Stimulated activated CD4-positive, alpha-beta T cell treated with anti-CD3 and anti-CD28 coated beads, Interleukin-1b, Interleukin-23, amount 100 ng/mL, for 48 hours (primary cell): ENCODE results near the gene UGT1A4.
"Not testable (repeated sequence)": the region's sequence is repeated elsewhere in the genome, so short reads cannot be mapped to it uniquely, and the experiment has no call there.

Experiments used
- DNase-seq: peaks from one replicate; pipeline ENCODE4 v3.0.0-alpha.2; 2020

Gene UGT1A4

GRCh38 chr2:233751212-233752009 lies 32.9 kb downstream of the UGT1A4 start:
- not testable (repeated sequence) for DNase-seq

- no peak for DNase-seq
Observed at GRCh38 chr2:233754872-233755611, 36.5 kb downstream of the UGT1A4 start.

DNA sequence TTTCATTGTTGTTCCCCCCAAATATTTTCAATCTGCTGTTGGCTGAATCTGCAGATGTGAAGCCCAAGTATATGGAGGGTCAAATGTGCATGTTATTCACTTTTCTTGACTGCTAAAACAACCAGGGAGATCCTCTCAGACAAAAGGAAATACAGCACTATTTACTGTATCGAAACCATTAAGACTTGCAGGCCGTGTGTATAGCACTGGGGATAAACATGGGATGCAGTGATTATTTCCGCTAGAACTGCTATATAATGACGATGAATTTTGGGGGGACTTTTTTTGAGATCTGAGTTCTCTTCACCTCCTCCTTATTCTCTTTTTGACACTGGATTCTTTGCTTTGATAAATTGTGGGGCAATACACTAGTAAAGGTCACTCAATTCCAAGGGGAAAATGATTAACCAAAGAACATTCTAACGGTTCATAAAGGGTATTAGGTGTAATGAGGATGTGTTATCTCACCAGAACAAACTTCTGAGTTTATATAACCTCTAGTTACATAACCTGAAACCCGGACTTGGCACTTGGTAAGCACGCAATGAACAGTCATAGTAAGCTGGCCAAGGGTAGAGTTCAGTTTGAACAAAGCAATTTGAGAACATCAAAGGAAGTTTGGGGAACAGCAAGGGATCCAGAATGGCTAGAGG lies 38.0 kb downstream of the UGT1A4 start:
- no peak for DNase-seq

GRCh38 chr2:233758141-233758540 lies 39.6 kb downstream of the UGT1A4 start:
- no peak for DNase-seq

- DNase-seq, result no peak
Observed at GRCh38 chr2:233758849-233759248, 40.3 kb downstream of the UGT1A4 start.

- DNase-seq, result no peak
Observed at GRCh38 chr2:233760043-233760442, 41.5 kb downstream of the UGT1A4 start, which contains the start of gene UGT1A1. Gene UGT1A1 (plus strand): TSS chr2:233760270. CDS start chr2:233760288, 18 bp downstream.

DNA sequence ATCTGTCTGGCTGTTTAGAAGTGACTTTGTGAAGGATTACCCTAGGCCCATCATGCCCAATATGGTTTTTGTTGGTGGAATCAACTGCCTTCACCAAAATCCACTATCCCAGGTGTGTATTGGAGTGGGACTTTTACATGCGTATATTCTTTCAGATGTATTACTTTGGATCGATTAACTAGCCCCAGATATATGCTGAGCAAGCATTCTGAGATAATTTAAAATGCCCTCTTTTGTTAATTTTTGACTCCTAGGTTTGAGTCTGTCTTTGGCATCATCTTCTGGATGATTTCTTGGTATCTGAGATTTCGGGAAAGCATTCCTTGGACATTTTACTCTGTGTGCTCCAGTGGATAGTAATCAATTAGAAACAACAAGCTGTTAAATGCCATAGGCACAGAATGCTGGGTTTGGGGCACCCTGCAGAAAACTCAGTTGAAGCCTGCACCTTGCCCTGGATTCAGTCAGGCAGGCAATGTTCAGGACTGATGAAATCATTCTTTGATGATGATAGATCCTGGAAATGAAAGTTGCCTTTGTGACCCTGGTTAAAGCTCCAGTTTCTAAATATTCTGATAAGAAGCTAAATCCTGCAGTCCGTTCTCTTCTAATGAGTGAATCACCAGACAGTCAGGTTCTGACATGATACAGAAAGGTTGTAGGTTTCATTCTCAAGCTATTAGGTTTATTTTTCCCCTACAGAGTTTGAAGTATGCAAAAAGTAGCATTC lies 42.7 kb downstream of the UGT1A4 start:
- no peak for DNase-seq

DNA sequence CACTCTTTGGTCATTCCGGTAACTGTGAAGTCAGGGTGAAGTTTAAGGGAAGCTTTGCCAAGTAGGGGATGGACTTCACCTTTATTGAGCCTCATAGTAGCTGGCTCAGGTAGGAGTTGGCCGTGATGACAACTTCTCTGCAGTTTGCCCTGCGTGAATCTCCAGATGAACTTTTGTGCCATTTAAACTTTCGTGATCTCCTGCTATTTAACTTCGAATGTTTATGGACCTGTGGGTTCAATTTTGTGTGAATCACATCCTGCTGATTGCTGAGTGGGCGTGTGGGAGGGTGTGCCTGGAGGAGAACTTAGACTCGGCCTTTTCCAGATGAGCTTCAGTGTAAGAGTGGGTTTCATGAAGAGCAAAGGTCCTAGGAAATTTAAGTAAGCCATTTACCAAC lies 45.7 kb downstream of the UGT1A4 start:
- DNase-seq, result no peak

GRCh38 chr2:233764761-233765160 lies 46.2 kb downstream of the UGT1A4 start:
- no peak for DNase-seq

DNA sequence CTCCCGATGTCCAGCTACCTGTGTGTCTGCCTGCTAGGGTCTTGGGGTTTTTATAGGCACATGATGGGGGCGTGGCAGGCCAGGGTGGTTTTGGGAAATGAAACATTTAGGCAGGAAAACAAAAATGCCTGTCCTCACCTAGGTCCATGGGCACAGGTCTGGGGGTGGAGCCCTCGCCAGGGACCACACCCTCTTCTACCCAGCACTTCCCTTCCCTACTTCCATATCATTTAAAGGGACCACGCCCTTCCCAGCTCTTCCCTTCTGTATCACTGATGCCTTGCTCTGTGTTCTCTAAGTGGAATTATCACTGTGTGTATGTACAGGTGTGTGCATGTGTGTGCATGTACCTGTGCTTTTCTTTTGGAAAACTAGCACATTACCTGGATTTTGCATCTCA lies 47.9 kb downstream of the UGT1A4 start:
- DNase-seq, result no peak

DNA sequence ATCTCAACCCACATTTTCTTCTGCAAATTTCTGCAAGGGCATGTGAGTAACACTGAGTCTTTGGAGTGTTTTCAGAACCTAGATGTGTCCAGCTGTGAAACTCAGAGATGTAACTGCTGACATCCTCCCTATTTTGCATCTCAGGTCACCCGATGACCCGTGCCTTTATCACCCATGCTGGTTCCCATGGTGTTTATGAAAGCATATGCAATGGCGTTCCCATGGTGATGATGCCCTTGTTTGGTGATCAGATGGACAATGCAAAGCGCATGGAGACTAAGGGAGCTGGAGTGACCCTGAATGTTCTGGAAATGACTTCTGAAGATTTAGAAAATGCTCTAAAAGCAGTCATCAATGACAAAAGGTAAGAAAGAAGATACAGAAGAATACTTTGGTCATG lies 49.5 kb downstream of the UGT1A4 start:
- no peak for DNase-seq

- no peak for DNase-seq
Observed at GRCh38 chr2:233769260-233769659, 50.7 kb downstream of the UGT1A4 start.

- no peak for DNase-seq
Observed at GRCh38 chr2:233772153-233772552, 53.6 kb downstream of the UGT1A4 start.

GRCh38 chr2:233772583-233772982 lies 54.0 kb downstream of the UGT1A4 start:
- DNase-seq, result no peak

DNA sequence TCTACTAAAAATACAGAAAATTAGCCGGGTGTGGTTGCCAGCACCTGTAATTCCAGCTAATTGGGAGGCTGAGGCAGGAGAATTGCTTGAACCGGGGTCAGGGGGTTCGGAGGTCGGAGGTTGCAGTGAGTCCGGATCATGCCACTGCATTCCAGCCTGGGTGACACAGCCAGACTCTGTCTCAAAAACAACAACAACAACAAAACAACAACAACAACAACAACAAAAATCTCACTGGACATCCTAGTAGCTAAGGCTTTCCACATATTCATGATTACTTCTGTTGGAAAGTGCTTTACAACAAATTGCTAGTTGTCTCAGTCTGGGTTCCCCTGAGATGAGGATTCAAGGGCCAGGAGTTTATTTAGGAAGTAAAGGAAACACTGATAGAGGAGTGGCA lies 55.3 kb downstream of the UGT1A4 start:
- DNase-seq, result no peak

DNA sequence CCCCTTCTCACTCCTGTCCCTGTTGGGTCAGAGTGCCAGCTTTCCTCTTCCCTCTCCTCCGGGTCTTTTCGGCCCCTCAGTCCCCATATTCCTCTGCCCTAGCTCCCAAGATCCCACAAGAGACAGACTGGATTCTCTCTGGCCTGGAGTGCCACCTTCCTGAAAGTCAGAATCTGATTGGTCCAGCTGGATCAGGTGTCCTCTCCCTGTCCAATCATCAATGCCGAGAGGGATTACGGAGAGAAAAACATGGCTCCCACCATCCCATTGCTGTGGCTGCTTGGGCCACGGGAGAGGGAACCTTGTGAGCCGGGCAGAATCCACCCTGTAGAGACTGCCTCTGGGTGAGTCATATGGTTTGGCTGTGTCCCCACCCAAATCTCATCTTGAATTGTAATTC lies 56.9 kb downstream of the UGT1A4 start:
- DNase-seq, result no peak

GRCh38 chr2:233778030-233778429 lies 59.5 kb downstream of the UGT1A4 start, which contains the start of gene MROH2A:
Gene MROH2A (plus strand): TSS chr2:233778330. CDS start chr2:233779359, 1,029 bp downstream.
- no peak for DNase-seq

GRCh38 chr2:233779722-233780121 lies 61.2 kb downstream of the UGT1A4 start:
- DNase-seq, result no peak

GRCh38 chr2:233780771-233781170 lies 62.2 kb downstream of the UGT1A4 start:
- no peak for DNase-seq

GRCh38 chr2:233789554-233789953 lies 71.0 kb downstream of the UGT1A4 start:
- DNase-seq, result no peak

GRCh38 chr2:233791151-233791882 lies 72.8 kb downstream of the UGT1A4 start:
- no peak for DNase-seq

DNA sequence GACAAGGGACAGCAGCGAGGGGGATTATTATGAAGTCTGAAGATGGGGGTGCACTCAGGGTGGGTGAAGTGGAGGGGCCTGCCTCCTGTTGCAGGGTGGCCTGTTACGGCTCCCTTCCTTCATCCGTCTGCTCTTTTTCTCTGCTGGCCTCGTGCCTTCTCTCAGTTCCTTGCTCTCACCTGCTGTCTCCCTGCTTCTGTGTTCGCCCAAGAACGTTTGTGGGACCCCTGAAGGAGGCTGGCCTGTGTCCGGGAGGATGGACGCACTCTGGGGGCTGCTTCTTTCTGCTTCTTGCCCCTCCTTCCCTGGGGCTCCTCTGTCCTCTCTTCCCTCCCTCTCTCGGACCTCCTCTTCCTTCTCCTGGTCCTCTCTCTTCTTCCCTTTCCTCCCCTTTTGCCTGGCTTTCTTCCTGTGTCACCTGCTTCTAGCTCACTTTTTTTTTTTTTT lies 73.4 kb downstream of the UGT1A4 start:
- no peak for DNase-seq
